Type B pancreatic cell (in vitro differentiated cells): ENCODE data around the gene ADORA1. TPM values are rescaled to one million over a fixed set of nuclear protein-coding genes. Genes with fewer than 3 reads are reported as not detected.
A peak's percentile ranks its signal among the peaks of the same experiment; 100 is the strongest.

Source experiments
- DNase-seq: peaks from one replicate; pipeline ENCODE4 v3.0.0; 2021; ENCODE audit warnings: mixed read lengths; ENCODE audit not compliant: unreplicated experiment; ENCODE audit errors: extremely low spot score
- H3K27ac Mint-ChIP-seq: 2 replicates; pipeline ENCODE4 v1.8.0; 2021; ENCODE audit warnings: mild to moderate bottlenecking, mixed read lengths
- H3K27me3 Mint-ChIP-seq: 2 replicates; pipeline ENCODE4 v1.8.0; 2021; ENCODE audit warnings: mixed read lengths
- H3K36me3 Mint-ChIP-seq: 2 replicates; pipeline ENCODE4 v1.8.0; 2021; ENCODE audit warnings: mixed read lengths
- H3K4me1 Mint-ChIP-seq: one replicate; pipeline ENCODE4 v1.8.0; 2021; ENCODE audit warnings: mixed read lengths; ENCODE audit not compliant: unreplicated experiment
- H3K4me3 Mint-ChIP-seq: 2 replicates; pipeline ENCODE4 v1.8.0; 2021; ENCODE audit warnings: mild to moderate bottlenecking, mixed read lengths
- H3K9me3 Mint-ChIP-seq: 2 replicates; pipeline ENCODE4 v1.8.0; 2021; ENCODE audit warnings: mixed read lengths
- total RNA-seq: library from RNA; stranded (reverse); gene quantifications from 2 replicates; pipeline ENCODE4 v1.2.1, GENCODE V29; 2021; ENCODE audit warnings: low replicate concordance
- TF ChIP-seq, protein P1 (sequence below): fragments of 200-600 bp; sonication (generic); conservative IDR thresholded peaks from 2 replicates; pipeline ENCODE4 v1.5.0; 2021; ENCODE audit warnings: antibody characterized with exemption, mild to moderate bottlenecking

ADORA1 gene
- total RNA-seq, 1 donor from 2014 or later = 2.7 TPM

DNA sequence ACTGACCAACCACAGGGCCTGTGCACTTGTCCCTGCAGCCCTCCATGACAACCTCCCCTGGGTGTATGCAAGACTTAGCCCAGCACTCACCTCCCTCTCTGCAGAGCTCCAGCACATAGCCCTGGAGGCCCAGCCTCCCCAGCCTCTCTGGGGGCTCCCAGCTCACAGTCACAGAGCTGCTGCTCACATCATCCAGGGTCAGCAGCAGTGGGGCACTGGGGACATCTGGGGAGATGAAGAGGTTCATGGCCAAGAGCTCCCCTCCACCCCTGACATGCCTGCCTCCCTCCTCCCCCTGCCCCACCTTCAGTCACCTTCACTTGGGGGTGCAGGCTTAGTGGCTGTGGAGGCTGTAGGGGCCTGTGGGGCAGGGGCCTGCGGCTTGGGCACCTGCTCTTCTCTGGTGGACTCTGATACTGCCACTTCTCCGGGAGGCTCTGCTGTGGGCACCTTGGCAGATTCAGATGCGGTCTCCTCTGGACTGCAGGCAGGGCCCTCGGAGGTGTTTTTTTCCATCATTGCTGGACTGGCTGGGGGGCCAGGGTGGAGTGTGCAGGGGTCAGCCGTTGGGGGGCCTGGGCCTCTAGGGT lies 47.8 kb downstream of the ADORA1 start, which contains the start of gene MYBPH:
Gene MYBPH (minus strand): TSS at position 590 of the 590 bp plus-strand sequence. CDS start 71 bp downstream, at position 519.
- no peak within 1 kb of the TSS for H3K27ac Mint-ChIP-seq
- TF ChIP-seq, protein P1, sequence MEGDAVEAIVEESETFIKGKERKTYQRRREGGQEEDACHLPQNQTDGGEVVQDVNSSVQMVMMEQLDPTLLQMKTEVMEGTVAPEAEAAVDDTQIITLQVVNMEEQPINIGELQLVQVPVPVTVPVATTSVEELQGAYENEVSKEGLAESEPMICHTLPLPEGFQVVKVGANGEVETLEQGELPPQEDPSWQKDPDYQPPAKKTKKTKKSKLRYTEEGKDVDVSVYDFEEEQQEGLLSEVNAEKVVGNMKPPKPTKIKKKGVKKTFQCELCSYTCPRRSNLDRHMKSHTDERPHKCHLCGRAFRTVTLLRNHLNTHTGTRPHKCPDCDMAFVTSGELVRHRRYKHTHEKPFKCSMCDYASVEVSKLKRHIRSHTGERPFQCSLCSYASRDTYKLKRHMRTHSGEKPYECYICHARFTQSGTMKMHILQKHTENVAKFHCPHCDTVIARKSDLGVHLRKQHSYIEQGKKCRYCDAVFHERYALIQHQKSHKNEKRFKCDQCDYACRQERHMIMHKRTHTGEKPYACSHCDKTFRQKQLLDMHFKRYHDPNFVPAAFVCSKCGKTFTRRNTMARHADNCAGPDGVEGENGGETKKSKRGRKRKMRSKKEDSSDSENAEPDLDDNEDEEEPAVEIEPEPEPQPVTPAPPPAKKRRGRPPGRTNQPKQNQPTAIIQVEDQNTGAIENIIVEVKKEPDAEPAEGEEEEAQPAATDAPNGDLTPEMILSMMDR = no peak
- peaks cover 15% of the 10 kb centered on the region for H3K27me3 Mint-ChIP-seq
- no peak for DNase-seq
- no peaks in the 10 kb centered on the region for H3K36me3 Mint-ChIP-seq
- peaks cover 27% of the 10 kb centered on the region for H3K4me1 Mint-ChIP-seq
- H3K4me3 Mint-ChIP-seq = no peak within 1 kb of the TSS
- H3K9me3 Mint-ChIP-seq = no peaks in the 10 kb centered on the region

GRCh38 chr1:203175827-203176241 lies 48.3 kb downstream of the ADORA1 start:
- Mint-ChIP-seq H3K27ac (no peak overlapping the region), H3K4me1 (peaks cover 27% of the 10 kb centered on the region), H3K36me3 (no peaks in the 10 kb centered on the region), H3K27me3 (peaks cover 15% of the 10 kb centered on the region), H3K9me3 (no peaks in the 10 kb centered on the region), H3K4me3 (no peak overlapping the region)
- no peak for DNase-seq
- TF ChIP-seq, protein P1 = no peak

GRCh38 chr1:203176273-203177035 lies 48.9 kb downstream of the ADORA1 start:
- Mint-ChIP-seq H3K4me3 (no peak overlapping the region), H3K36me3 (no peaks in the 10 kb centered on the region), H3K27ac (no peak overlapping the region), H3K27me3 (peaks cover 15% of the 10 kb centered on the region), H3K4me1 (peaks cover 27% of the 10 kb centered on the region), H3K9me3 (no peaks in the 10 kb centered on the region)
- DNase-seq = no peak
- TF ChIP-seq, protein P1 = no peak

- Mint-ChIP-seq H3K4me3 (no peak overlapping the region), H3K4me1 (peaks cover 28% of the 10 kb centered on the region), H3K27me3 (peaks cover 15% of the 10 kb centered on the region), H3K36me3 (no peaks in the 10 kb centered on the region), H3K27ac (no peak overlapping the region), H3K9me3 (no peaks in the 10 kb centered on the region)
- DNase-seq = no peak
- TF ChIP-seq, protein P1 = no peak
These were observed 49.5 kb downstream of the ADORA1 start for GRCh38 chr1:203177036-203177405.

DNA sequence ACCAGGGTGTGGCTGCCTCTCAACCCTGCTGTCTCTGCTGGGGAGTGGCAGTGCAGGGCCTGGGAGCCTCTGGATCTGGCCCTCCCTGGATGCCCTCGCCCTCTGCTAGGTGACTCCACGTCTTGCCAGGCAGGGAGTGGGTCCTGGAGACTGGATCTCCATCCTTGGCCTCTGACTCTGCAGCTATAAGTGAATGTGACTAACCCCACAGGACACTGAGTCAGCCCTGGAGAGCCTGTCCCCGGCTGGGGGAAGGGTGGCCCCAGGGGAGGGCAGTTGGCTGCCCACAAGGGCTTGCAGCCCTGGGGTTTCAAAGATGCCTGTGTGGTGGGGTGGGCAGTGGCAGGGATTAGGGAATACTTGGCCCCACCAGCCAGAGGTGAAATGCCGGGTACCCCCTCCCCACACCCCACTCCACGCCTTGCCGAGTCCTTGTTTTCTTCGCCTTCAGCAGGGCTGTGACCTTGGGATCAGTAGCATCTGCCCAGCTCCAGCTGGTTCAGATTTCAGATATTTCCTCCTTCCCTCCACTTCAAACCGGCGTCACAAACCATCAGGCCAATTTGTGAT lies 50.0 kb downstream of the ADORA1 start:
- DNase-seq = no peak
- Mint-ChIP-seq H3K9me3 (no peaks in the 10 kb centered on the region), H3K4me1 (peaks cover 30% of the 10 kb centered on the region), H3K27ac (peak overlapping the region; percentile 41), H3K36me3 (no peaks in the 10 kb centered on the region), H3K27me3 (peaks cover 15% of the 10 kb centered on the region), H3K4me3 (no peak overlapping the region)
- TF ChIP-seq, protein P1 = no peak
